ENCODE measurements around the gene DECR2.

- no peak for TF ChIP-seq ZBTB43 (CRISPR knock-in tag; IDR thresholded peaks at IDR 0.05)
- no peak for TF ChIP-seq TEAD1 (CRISPR knock-in tag; IDR thresholded peaks at IDR 0.05)
- TF ChIP-seq FOXK2 (conservative IDR thresholded peaks at IDR 0.05 in 1 of 2, IDR thresholded peaks at IDR 0.05 in 1 of 2; ENCODE audit: low read depth in 2 of 2), result no peak
- TF ChIP-seq HDAC2 (IDR thresholded peaks at IDR 0.05), result no peak
- TF ChIP-seq CEBPB (tag; IDR thresholded peaks at IDR 0.05), result no peak
- no peak for TF ChIP-seq BRF1 (IDR thresholded peaks at IDR 0.05; ENCODE audit: borderline replicate concordance, extremely low read depth, insufficient read length)
- no peak for TF ChIP-seq EZH2 (IDR thresholded peaks at IDR 0.05; ENCODE audit: borderline replicate concordance, low read depth, low read length)
Observed at GRCh38 chr16:411576-412265, 10.0 kb downstream of the DECR2 start.

Measured in K562 (cell line).